HFFc6 (cell line): ENCODE measurements around the gene RFXANK. TPM values are rescaled to one million over a fixed set of nuclear protein-coding genes. Genes with fewer than 3 reads are reported as not detected.
A peak's percentile ranks its signal among the peaks of the same experiment; 100 is the strongest.

Experiments
- DNase-seq: peaks from one replicate; pipeline ENCODE4 v3.0.0-alpha.2; 2018
- H3K27ac Mint-ChIP-seq: 2 replicates; pipeline ENCODE4 v1.8.0; 2020; ENCODE audit warnings: mild to moderate bottlenecking, mixed read lengths
- H3K27me3 Mint-ChIP-seq: 2 replicates; pipeline ENCODE4 v1.8.0; 2021; ENCODE audit warnings: mild to moderate bottlenecking, moderate library complexity, mixed read lengths; ENCODE audit not compliant: insufficient read depth
- H3K36me3 Mint-ChIP-seq: 2 replicates; pipeline ENCODE4 v1.8.0; 2021; ENCODE audit warnings: low read depth, mixed read lengths
- H3K4me1 Mint-ChIP-seq: 2 replicates; pipeline ENCODE4 v1.8.0; 2020; ENCODE audit warnings: low read depth, mixed read lengths
- H3K4me3 Mint-ChIP-seq: 2 replicates; pipeline ENCODE4 v1.8.0; 2020; ENCODE audit warnings: mild to moderate bottlenecking, moderate library complexity, mixed read lengths
- H3K9me3 Mint-ChIP-seq: 2 replicates; pipeline ENCODE4 v1.8.0; 2020; ENCODE audit warnings: mild to moderate bottlenecking, mixed read lengths
- CTCF ChIP-seq: fragments of 200-600 bp; sonication (generic); IDR thresholded peaks from 2 replicates; pipeline ENCODE4 v1.5.0; 2021; ENCODE audit warnings: antibody characterized with exemption, mild to moderate bottlenecking
- total RNA-seq, 6 experiments: library from RNA; stranded (reverse); fragmentation: NEBNext Ultra II Directional; extraction: Animal tissue kit (Norgen Biotek cat#: 25700); gene quantifications; 2 replicates in 1 of 6; 3 replicates in 5 of 6; pipeline ENCODE4 v1.2.3, GENCODE V29; 2021

Gene RFXANK
- total RNA-seq, 6 experiments from 2014 or later = 63.7 to 84.6 (median 75.7) TPM

- no peaks in the 10 kb centered on the region for H3K4me1 Mint-ChIP-seq
- H3K9me3 Mint-ChIP-seq = no peaks in the 10 kb centered on the region; the same call in 1 of the 2 replicates
- H3K27ac Mint-ChIP-seq = no peak within 1 kb of the TSS
- TF ChIP-seq CTCF = no peak
- H3K36me3 Mint-ChIP-seq = no peaks in the 10 kb centered on the region
- DNase-seq = no peak
- H3K4me3 Mint-ChIP-seq = no peak within 1 kb of the TSS
- peaks cover 15% of the 10 kb centered on the region for H3K27me3 Mint-ChIP-seq
These were observed 19.7 kb downstream of the RFXANK start, which contains the start of gene NCAN for GRCh38 chr19:19211499-19212420. NCAN (plus strand) TSS chr19:19211958; CDS start chr19:19216954, 4,996 bp downstream.

GRCh38 chr19:19212916-19213315 lies 20.9 kb downstream of the RFXANK start:
- no peaks in the 10 kb centered on the region for H3K36me3 Mint-ChIP-seq
- no peak overlapping the region for H3K27ac Mint-ChIP-seq
- no peak overlapping the region for H3K4me3 Mint-ChIP-seq
- H3K4me1 Mint-ChIP-seq = no peaks in the 10 kb centered on the region
- no peak for TF ChIP-seq CTCF
- H3K27me3 Mint-ChIP-seq = peaks cover 17% of the 10 kb centered on the region; the same call in 1 of the 2 replicates
- H3K9me3 Mint-ChIP-seq = peaks cover 10% of the 10 kb centered on the region; the same call in 1 of the 2 replicates
- DNase-seq = no peak

- H3K4me3 Mint-ChIP-seq = no peak overlapping the region
- no peaks in the 10 kb centered on the region for H3K36me3 Mint-ChIP-seq
- DNase-seq = no peak
- H3K27ac Mint-ChIP-seq = no peak overlapping the region
- peaks cover 10% of the 10 kb centered on the region; the same call in 1 of the 2 replicates for H3K9me3 Mint-ChIP-seq
- no peaks in the 10 kb centered on the region for H3K4me1 Mint-ChIP-seq
- peaks cover 17% of the 10 kb centered on the region; the same call in 1 of the 2 replicates for H3K27me3 Mint-ChIP-seq
- no peak for TF ChIP-seq CTCF
These were observed 21.5 kb downstream of the RFXANK start for GRCh38 chr19:19213426-19214158.

GRCh38 chr19:19214159-19214490 lies 22.1 kb downstream of the RFXANK start:
- Mint-ChIP-seq H3K36me3 (no peaks in the 10 kb centered on the region), H3K4me1 (no peaks in the 10 kb centered on the region), H3K27ac (no peak overlapping the region), H3K9me3 (peaks cover 10% of the 10 kb centered on the region; the same call in 1 of the 2 replicates), H3K27me3 (peaks cover 17% of the 10 kb centered on the region; the same call in 1 of the 2 replicates), H3K4me3 (no peak overlapping the region)
- DNase-seq = no peak
- no peak for TF ChIP-seq CTCF

- Mint-ChIP-seq H3K9me3 (peaks cover 10% of the 10 kb centered on the region; the same call in 1 of the 2 replicates), H3K27ac (no peak overlapping the region), H3K27me3 (peaks cover 17% of the 10 kb centered on the region; the same call in 1 of the 2 replicates), H3K4me1 (no peaks in the 10 kb centered on the region), H3K36me3 (no peaks in the 10 kb centered on the region), H3K4me3 (no peak overlapping the region)
- peak; percentile 25 for DNase-seq
- no peak for TF ChIP-seq CTCF
These were observed 22.8 kb downstream of the RFXANK start for GRCh38 chr19:19214892-19215291.
